H1 (cell line): ENCODE data around the gene AFAP1L2. TPM values are rescaled to one million over a fixed set of nuclear protein-coding genes. Genes with fewer than 3 reads are reported as not detected.

Experiments
- BCL11A ChIP-seq, 2 experiments: IDR thresholded peaks; one replicate each; pipeline ENCODE4 v1.6.1; 2011; ENCODE audit warnings: low read depth in 2 of 2, low read length in 2 of 2, mild to moderate bottlenecking in 2 of 2
- CHD7 ChIP-seq: fragments of 300-600 bp; sonication (generic); IDR thresholded peaks from 2 replicates; pipeline ENCODE4 v1.7.1; 2012; ENCODE audit warnings: low read length, moderate library complexity, mild to moderate bottlenecking, inconsistent platforms; ENCODE audit not compliant: insufficient replicate concordance
- CREB1 ChIP-seq: IDR thresholded peaks from 2 replicates; pipeline ENCODE4 v1.6.1; 2012; ENCODE audit warnings: inconsistent platforms
- CTBP2 ChIP-seq: IDR thresholded peaks from 2 replicates; pipeline ENCODE4 v1.7.0; 2011; ENCODE audit warnings: borderline replicate concordance, mild to moderate bottlenecking, moderate library complexity, mixed read lengths, low read length; ENCODE audit not compliant: insufficient read depth, insufficient read length
- GABPA ChIP-seq: IDR thresholded peaks from 2 replicates; pipeline ENCODE4 v1.6.1; 2011; ENCODE audit warnings: mild to moderate bottlenecking, low read length, moderate library complexity, borderline replicate concordance; ENCODE audit not compliant: insufficient read depth
- PHF8 ChIP-seq: fragments of 200-600 bp; sonication (generic); conservative IDR thresholded peaks from 2 replicates; pipeline ENCODE4 v1.7.1; 2012; ENCODE audit warnings: low read depth, mild to moderate bottlenecking, inconsistent platforms, low read length, moderate library complexity
- TAF7 ChIP-seq: optimal IDR thresholded peaks from 2 replicates; pipeline ENCODE3; 2011; ENCODE audit warnings: low read depth, mild to moderate bottlenecking, inconsistent platforms, low read length, moderate library complexity, borderline replicate concordance
- TBP ChIP-seq: IDR thresholded peaks from 2 replicates; pipeline ENCODE4 v1.6.1; 2011; ENCODE audit warnings: low read depth, low read length, improper control_type of control experiment
- ZNF274 ChIP-seq: IDR thresholded peaks from 2 replicates; pipeline ENCODE4 v1.7.0; 2012; ENCODE audit warnings: low read length, borderline replicate concordance; ENCODE audit errors: extremely low read depth
- polyA plus RNA-seq, 7 experiments: library from polyadenylated mRNA; depleted of rRNA in 3 of 7; stranded (reverse) in 5 of 7; unstranded in 2 of 7; fragments of >200 nt in 5 of 7; fragments of 200-250 nt in 2 of 7; gene quantifications; 1 replicate in 5 of 7; 2 replicates in 1 of 7; 4 replicates in 1 of 7; pipeline versions ENCODE4 v1.2.1 to v1.2.3, GENCODE V29; 2011 to 2013; ENCODE audit warnings: missing spikeins in 2 of 7, mixed read lengths in 2 of 7
- total RNA-seq: library from RNA; stranded (reverse); fragmentation: NEBNext Ultra II Directional; extraction: Animal tissue kit (Norgen Biotek cat#: 25700); gene quantifications from 2 replicates; pipeline ENCODE4 v1.2.1, GENCODE V29; 2021

The AFAP1L2 gene
- total and polyA plus RNA-seq, 2 of the 8 experiments (the other 6 are each of a cell fraction or from before 2014, with no cell fraction given): 3.9 to 6.4 TPM

- TF ChIP-seq CHD7: no peak
- TF ChIP-seq CTBP2: no peak
- TF ChIP-seq ZNF274: no peak
- TF ChIP-seq BCL11A (IDR thresholded peaks at IDR 0.05; ENCODE audit: low read depth in 2 of 2, low read length in 2 of 2): no peak
- no peak for TF ChIP-seq CREB1
- TF ChIP-seq TAF7: no peak
- no peak for TF ChIP-seq GABPA
- no peak for TF ChIP-seq TBP
- TF ChIP-seq PHF8: no peak
Measured at GRCh38 chr10:114372995-114373394, 31.3 kb downstream of the AFAP1L2 start (continued).
